HG02938 (cell line): ENCODE data around the gene HNRNPA1.
"Not testable (repeated sequence)": the region's sequence is repeated elsewhere in the genome, so short reads cannot be mapped to it uniquely, and the experiment has no call there.

Experiments
- ATAC-seq: cut with Tn5 transposase; IDR thresholded peaks from one replicate; pipeline ENCODE4 v1.9.1; 2021; ENCODE audit warnings: mild to moderate bottlenecking, moderate library complexity; ENCODE audit not compliant: unreplicated experiment

Gene HNRNPA1

DNA sequence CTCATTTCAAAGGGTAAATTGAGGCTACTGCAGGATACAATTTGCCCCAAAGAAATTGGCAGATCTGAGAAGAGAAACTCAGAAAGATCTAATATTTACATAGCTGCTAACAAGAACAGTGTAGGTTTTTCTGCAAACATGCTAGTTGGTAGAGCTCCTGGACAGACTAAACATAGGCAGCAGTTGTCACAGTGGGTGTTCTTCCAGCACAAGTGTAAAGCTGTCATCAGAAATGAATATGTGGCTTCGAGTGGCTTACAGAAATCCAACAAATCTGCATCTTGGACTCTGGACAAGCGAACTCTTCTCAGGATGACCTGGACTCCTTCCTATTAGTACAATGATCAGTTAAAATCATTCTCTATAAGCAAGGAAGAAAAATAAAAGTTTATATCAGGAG, 6.5 kb upstream of the HNRNPA1 start:
- no peak for ATAC-seq

DNA sequence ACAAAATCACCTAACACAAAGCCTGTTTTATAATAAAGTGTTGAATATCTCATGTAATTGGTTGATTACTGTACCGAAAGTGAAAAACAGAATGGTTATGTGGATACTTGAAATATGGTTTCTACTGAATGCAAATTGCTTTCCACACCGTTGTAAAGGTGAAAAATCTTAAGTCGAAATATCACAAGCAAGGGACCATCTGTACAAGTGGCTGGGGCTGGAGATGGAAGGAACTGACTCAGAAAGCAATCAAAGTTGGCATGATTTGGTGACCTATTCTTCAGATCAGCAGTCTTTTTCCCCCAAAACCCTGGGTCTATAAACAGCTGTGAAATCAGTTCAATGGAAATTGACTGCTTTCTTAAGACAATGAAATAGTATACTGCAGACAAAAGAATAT, 4.2 kb upstream of the HNRNPA1 start:
- ATAC-seq = no peak

DNA sequence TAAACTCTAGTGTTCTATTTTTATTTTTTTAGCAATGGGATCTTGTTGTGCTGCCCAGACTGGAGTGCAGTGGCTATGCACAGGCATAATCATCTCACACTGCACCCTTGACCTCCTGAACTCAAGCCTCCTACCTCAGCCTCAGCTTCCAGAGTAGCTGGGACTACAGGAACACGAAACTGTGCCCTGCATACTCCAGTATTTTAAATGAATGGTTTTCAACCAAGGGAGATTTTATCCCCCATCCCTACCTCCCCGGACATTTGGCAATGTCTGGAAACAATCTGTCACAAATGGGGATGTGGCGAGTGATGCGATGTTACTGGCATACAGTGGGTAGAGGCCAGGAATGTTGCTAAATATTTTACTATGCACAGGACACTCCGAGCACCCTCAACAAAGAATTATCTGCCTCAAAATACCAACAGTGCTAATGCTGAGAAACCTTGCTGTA, 2.7 kb upstream of the HNRNPA1 start:
- ATAC-seq = no peak

DNA sequence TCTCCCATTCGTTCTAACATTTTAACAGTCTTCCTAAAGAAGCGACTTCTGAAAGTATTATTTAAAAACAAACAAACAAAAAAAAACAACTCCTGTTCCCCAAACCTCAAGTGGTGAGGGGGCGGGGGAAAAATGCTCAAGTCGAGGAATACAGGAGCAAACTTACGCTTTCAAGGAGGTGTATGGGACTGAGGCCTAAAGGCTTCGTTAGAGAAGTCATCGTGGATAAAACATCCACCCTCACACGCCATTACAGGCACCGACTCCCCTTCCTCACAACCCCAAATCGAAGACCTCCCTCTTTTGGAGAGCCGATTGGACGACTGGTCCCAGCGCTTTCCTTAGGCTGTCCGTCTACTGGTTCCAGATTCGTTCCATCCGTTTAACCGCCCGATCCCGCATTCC, 1.3 kb upstream of the HNRNPA1 start:
- no peak for ATAC-seq

DNA sequence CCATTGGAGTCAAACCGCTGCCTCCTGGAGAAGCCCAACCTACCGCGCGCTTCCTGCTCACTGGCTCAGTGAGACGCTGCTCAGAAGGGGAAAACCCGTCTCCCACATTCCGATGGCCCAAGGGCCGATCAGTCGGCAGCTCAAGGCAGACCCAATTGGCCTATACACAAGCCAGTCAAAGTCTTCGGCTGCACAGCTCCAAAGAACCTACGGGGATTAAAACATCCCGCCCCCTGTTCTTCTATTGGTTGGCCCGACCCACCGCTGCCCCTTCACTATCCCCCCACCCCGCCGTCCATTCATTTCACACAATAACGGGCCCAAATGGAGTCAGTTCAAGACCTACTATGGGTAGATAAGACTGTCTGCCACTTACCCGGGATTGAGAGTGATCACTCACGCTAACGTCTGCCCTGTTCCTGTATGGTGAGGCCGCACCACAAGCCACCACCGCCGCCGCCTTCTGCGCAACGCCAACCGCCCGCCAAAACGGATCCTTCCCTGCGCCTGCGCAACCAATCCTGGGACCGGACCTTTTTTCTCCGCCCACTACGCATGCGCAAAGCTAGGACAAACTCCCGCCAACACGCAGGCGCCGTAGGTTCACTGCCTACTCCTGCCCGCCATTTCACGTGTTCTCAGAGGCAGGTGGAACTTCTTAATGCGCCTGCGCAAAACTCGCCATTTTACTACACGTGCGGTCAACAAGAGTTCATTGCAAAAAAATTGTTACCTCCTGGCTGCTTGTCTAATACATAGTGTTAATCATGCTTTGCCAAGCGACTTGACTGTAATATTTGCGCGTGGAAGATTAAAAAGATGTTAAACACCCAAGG, 676 bp upstream of the HNRNPA1 start, which contains the start of gene CBX5:
TSS of gene CBX5 (minus strand) at position 491 of the 836 bp plus-strand sequence. CDS start 22,472 bp downstream, outside the sequence.
- peak; percentile 75 for ATAC-seq

DNA sequence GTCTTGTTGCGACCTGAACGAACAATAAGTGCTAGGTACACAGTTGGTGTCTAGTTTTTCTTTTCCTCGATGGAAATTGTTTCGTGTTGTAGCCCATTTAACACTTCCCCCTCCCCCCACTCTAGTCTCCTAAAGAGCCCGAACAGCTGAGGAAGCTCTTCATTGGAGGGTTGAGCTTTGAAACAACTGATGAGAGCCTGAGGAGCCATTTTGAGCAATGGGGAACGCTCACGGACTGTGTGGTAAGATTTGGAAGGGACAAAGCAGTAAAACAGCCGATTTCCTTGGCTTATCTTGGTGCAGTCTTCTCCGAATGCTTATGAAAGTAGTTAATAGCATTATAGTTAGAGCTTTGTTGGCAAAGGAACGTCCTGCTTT, 724 bp downstream of the HNRNPA1 start:
- ATAC-seq = not testable (repeated sequence)

DNA sequence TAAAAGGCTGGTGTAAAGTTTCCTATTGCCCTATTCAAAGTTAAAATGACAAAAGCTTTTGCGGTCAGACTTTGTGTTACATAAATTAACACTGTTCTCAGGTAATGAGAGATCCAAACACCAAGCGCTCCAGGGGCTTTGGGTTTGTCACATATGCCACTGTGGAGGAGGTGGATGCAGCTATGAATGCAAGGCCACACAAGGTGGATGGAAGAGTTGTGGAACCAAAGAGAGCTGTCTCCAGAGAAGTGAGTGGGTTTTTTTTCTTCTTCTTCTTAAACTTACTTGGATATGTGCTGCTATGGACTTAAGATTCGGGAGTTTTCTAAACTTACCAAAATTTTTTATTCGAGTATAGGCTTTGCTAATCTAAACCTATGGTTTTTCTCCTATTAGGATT, 1.2 kb downstream of the HNRNPA1 start:
- ATAC-seq = not testable (repeated sequence)

DNA sequence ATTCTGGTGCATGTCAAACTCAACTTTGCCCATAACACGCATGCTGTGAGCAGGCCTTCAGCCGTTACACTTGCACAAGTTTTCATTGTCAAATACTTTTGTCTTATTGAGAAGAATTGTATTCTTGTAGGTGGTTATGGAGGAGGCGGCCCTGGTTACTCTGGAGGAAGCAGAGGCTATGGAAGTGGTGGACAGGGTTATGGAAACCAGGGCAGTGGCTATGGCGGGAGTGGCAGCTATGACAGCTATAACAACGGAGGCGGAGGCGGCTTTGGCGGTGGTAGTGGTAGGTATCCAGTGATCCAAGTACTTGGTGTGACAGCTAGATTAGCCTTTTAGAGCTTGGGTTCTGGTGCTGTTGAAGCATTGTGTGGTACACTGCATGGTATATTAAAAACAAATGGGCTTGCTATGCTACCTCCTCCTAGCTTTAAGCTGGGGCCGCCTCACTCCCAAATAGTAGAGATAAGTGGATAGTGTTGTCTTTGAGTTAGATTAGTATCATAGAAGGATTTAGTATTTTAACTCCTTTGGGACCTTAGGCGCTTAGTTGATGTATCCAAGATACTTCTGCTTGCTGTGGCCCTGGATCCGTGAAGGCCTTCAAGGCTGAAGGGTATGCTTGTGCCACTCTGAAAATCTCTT, 2.5 kb downstream of the HNRNPA1 start:
- no peak for ATAC-seq

DNA sequence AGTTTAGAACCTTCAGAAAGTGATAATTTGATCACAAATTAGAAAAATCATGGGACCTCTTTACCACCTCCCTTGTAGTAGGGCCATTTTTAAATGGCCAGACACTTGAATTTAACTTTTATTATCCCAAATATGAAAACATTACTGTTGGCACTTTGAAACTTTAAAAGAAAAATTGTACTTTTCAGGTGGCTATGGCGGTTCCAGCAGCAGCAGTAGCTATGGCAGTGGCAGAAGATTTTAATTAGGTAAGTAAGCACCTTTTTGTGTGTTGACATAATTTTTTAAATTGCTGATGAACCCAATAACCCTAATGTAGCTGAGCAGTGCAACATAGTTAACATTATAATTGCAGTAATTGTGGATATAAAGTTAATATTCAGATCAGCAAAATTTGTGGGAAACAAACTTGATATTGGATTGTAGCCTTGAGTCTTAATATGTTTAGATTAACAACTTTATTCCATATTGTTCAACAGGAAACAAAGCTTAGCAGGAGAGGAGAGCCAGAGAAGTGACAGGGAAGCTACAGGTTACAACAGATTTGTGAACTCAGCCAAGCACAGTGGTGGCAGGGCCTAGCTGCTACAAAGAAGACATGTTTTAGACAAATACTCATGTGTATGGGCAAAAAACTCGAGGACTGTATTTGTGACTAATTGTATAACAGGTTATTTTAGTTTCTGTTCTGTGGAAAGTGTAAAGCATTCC, 3.7 kb downstream of the HNRNPA1 start:
- ATAC-seq = not testable (repeated sequence)

DNA sequence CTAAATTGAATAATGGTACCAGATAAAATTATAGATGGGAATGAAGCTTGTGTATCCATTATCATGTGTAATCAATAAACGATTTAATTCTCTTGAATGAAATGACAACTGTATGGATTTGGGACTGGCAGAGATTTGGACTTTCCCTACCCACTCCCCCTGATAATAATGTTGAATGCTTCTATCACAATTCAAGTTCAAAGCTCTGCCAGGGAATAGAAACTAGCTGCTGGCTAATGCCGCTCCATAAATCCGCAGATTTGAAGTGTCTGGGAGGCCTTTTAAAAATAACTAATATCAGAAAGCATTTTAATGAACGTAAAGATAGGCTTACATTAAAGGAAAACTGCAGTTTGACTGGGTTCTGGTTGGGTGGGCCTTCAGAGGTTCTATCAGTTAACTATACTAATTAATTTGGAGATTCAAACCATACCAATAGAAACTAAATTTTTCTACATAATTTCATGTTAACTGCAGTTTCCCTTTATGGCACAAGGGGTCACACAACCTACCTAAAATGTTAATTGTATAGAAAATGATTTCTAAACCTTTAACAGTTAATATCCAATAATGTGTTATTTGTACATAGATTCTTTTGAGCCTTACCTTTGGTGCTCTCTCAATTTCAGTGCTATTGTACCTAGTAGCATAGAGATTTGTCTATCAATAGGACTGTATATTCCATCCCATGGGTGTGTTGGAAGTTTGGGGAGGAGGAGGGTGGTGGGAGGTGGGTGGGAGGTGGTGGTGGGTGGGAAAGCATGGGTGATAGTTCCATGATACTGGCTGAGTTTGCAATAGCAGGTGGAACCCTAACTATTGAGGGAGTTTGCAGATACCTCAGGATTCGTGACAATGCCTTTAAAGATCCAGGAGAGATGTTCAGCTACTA, 4.9 kb downstream of the HNRNPA1 start:
- no peak for ATAC-seq

DNA sequence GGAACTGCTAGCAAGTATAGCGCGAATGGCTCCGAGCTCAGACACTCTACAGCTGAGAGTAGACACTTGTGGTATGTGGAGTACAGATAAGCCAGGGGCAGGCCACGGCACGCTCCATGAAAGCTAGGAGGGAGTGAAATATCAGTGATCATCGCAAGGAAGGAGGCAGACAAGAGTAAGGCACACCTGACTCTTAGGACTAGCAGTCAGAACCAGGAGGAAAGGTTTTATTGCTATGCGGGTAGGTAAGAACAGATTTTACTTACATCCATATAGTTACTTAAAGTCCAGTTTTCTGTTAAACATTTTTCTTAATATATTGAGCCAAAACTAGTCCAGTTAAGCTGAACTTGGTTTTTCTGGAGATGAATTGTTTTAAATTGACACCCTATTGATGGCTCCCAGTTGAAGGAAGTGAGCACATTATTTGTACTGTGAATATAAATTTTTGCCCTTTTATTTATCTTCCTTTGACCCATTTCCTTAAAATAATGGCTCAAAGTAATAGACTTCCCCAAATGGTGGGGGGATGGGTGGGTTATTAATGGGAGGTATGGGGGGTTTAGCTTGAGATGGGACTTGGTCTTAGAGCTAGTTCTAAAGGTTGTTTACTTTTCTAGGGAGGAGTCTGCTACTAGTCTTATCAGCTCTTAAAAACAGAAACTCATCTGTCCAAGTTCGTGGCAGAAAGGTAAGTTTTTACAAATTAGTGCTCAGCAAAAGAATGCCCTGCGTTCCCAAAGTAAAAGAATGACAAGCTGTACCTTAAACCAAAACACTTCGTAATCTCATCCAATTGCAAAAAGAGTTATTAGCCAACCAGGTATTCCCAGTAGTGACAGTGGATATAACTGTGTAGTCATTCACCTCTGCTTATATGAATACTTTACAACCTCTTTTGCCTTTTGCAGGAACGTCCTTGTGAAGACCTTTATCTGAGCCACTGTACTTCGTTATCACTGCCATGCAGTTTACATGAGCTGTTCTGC, 5.8 kb downstream of the HNRNPA1 start:
- no peak for ATAC-seq

DNA sequence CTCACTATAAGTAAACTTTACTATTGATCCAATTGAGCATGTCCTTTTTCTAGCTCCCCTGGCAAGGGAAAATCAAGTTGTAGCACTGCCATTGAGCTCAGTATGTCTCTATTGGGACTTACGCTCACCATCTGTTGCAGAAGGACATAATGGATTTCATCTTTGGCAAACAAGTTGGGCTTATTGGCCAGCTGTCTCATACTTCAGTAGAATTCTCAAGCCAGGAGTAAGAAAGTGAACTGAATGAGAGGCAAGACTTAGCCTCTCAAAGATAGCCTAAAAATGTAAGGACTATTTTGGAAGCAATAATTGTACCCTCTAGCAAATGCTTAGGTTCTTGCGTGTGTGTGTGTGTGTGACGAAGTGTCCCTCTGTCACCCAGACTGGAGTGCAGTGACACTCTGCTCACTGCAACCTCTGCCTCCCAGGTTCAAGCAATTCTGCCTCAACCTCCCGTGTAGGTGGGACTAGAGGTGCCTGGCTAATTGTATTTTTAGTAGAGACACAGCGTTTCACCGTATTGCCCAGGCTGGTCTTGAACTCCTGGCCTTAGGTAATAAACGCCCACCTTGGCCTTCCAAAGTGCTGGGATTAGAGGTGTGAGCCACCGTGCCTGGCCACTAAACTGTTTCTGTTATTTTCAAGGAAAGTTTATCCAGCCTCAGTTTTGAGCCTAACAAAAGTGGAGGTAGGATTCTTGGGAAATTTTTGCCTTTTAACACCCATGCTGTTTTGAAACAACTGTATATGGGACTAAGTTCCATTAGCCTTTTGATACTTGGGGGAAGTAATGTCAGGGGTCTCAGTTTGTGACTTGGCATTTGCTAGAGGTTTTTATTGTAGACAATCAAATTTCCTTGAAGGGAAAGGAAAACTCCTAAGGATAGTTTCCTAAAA, 7.0 kb downstream of the HNRNPA1 start:
- no peak for ATAC-seq

DNA sequence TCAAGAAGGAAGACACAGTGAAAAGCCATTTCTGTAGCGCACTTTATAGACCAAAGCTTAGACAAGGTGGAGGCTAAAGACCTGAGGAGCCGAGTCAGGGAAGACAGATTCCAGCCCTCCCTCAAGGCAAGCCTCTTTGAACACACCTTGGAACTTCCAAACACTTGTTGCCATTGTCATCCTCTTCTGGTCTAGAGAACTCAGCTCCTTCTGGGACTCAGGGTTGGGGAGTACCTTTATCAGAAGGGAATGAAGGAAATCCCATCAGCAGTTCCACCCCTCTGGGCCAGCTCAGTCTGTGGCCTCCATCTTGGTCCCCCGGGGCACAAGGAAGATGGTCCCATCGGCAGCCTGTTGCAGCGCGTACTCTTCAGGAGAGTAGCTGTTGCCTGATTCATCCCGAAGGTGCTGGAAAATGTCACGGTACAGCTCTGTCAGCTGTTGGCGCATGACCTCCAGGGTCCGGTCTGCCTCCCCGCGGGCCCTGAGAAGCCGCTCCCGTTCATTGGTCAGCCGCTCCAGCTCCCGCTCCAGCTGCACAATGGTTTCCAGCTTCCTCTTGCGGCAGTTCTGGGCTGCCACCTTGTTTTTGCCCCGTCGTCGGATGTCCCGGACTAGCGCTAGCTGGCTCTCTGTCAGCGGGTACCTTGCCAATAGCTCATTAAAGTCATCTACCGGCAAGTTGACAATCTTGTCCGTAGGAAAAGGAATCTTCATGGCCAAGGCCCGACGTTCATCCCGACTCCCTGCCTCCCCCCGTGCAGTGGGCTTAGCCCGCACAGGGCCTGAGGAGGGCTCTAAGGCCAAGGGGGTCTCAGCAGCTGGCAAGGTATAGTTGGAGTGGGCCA, 11.8 kb downstream of the HNRNPA1 start:
- ATAC-seq = no peak

DNA sequence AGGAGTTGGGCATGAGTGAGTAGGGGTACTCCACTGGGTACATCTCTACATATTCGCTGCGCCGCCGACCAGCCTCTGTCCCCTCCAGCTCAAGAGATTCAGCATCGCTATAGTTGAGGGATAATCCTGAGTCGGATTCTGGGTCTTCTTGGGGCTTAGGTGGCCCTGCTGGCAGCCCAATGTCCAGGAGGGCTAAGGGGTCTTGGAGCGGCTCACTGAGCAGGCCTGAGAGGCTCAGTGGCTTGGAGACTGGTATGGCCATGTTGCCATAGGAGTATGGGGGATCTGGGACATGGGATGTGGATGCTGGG, 12.4 kb downstream of the HNRNPA1 start:
- ATAC-seq = no peak

DNA sequence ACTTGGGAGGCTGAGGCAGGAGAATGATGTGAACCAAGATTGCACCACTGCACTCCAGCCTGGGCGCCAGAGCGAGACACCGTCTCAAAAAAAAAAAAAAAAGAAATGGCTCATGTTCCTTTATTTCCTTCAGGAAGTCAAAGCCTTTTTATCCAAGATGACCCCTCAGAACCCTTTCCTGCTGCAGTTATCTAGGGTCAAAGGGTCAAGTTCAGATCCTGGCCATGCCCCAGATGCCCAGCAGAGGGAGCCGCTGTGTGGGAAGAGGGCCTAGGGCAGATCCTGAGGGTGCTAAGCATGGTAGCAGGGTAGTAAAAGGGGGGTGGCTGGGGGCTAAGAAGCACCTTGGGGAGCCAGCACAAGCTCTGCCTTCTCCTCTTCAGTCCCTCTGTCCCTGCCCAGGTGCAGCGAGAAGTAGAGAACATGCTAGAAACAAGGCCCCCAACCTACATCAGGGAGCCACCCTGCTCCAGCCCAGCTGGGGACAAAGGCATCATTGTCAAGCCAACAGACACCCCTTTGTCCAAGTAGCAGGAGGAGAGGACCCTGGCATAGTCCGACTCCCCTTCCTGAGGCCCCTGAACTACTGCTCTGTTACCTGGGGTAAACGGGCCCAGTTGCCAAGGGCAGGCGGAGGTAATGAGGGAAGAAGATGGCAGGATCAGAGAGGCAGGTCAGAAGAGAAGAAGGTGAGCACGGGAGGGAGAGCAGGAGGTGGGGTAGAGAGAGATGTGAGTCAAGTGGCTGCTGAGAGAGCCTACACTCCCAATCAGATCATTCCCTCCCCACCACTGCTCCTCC, 13.8 kb downstream of the HNRNPA1 start:
- no peak for ATAC-seq

DNA sequence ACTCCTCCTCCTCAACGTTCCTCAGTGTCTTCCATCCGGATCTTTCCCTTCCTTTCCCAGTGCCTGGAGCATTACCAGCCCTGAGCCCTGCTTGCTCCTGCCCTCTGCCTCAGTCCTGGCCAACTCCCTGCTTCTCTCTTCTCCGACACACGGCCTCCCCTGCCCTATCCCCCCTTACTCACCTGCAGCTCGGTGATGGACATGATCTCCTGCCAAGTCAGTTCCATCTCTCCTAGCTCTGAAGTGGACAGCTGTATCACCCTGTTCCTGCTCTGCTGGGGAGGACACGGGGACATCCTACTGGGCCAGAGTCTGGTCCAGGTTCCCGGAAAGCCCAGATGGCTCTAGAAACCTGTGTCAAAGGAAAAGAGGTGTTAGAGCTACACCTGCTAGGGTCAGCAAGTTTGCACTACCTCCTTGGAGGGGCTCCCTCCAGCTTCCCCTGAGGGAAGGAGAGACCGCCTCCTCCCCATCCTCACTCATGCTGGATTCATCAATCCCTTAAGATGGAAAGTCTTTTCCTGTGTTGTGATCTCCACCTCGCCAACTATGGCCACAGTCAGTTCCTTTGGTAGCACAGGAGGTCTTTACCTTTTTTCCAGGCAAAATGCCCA, 14.5 kb downstream of the HNRNPA1 start:
- no peak for ATAC-seq
